ENCODE results near the gene SLC44A4. TPM values are rescaled to one million over a fixed set of nuclear protein-coding genes. Genes with fewer than 3 reads are reported as not detected.
"Not testable (repeated sequence)": the region's sequence is repeated elsewhere in the genome, so short reads cannot be mapped to it uniquely, and the experiment has no call there.

SLC44A4 gene
- total and polyA plus RNA-seq, 4 experiments from 2014 or later = 0.11 TPM; not detected in 3

DNA sequence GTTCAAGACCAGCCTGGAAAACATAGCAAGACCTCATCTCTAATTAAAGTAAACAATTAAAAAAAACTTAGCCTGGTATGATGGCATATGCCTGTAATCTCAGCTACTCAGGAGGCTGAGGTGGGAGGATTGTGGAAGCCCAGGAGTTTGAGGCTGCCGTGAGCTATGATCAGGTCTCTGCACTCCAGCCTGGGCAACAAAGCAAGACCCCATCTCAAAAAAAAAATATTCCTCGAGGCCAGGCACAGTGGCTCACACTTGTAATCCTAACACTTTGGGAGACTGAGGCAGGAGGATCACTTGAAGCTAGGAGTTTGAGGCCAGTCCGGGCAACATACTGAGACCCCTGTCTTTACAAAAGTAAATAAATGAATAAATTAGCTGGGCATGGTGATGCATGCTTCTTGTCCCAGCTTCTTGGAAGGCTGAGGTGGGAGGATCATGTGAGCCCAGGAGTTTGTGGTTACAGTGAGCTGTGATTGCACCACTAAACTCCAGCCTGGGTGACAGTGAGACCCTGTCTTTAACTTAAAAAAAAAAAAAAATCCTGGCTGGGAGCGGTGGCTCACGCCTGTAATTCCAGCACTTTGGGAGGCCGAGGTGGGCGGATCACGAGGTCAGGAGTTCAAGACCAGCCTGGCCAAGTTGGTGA is 39.4 kb upstream of the SLC44A4 start:
- H3K27me3 ChIP-seq (ENCODE audit: insufficient read depth, low read length) = no peaks in the 10 kb centered on the region
- H3K4me1 ChIP-seq (ENCODE audit: insufficient read depth, low read length) = no peaks in the 10 kb centered on the region
- intact Hi-C loops (cut with micrococcal nuclease) = no loop called here
- H3K36me3 ChIP-seq (ENCODE audit: insufficient read depth, low read length) = no peaks in the 10 kb centered on the region
- H3K4me1 Mint-ChIP-seq = peaks cover 0 to 1% (median 0%) of the 10 kb centered on the region in 4 donors
- no peak overlapping the region for H3K4me3 ChIP-seq (ENCODE audit: low read length in 2 of 2)
- no peak overlapping the region for H3K4me3 Mint-ChIP-seq
- ChIA-PET CTCF (ENCODE audit: partially characterized antibody) (no interaction called here), POLR2A (ENCODE audit: partially characterized antibody) (interaction anchor here (1.0 kb wide), 1 partner anchor 179 kb away, joined by 5 read pairs; no protein-coding TSS in a partner anchor)
- H3K27ac Mint-ChIP-seq = no peak overlapping the region
- no peaks in the 10 kb centered on the region for H3K9me3 Mint-ChIP-seq
- H3K27me3 Mint-ChIP-seq = peaks cover 5 to 6% of the 10 kb centered on the region in 2 donors
- H3K36me3 Mint-ChIP-seq = no peaks in the 10 kb centered on the region
- no peak overlapping the region for H3K27ac ChIP-seq (ENCODE audit: low read depth, low read length)
- no peaks in the 10 kb centered on the region for H3K9me3 ChIP-seq (ENCODE audit: control insufficient read depth in 1 of 2, low read length in 2 of 2)
- no peak for DNase-seq

DNA sequence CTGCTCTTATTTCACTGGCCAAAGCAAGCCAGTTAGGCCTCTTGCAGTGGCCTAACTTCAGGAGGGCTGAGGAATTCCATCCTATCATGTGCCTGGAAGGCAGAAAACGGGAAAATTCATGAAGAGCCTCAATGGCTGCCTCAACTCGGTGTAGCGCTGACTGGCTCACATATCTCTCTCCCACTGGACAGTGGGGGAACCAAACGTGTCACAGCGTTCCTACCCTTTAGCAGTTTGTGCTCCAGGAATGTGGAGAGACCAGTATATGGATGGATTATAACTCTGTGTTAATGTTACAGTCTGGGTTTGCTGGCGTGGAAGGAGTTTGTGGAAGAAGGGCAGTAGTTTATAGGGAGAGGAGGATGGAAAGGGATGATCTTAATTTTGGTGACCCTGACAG is 37.0 kb upstream of the SLC44A4 start:
- no peak overlapping the region for H3K4me3 Mint-ChIP-seq
- H3K27ac Mint-ChIP-seq = no peak overlapping the region
- intact Hi-C loops (cut with micrococcal nuclease) = no loop called here
- H3K27me3 ChIP-seq (ENCODE audit: insufficient read depth, low read length) = no peaks in the 10 kb centered on the region
- H3K36me3 ChIP-seq (ENCODE audit: insufficient read depth, low read length) = no peaks in the 10 kb centered on the region
- ChIA-PET CTCF (ENCODE audit: partially characterized antibody) (interaction anchor here (1.1 kb wide), 1 partner anchor 25 kb away, joined by 3 read pairs; no protein-coding TSS in a partner anchor), POLR2A (ENCODE audit: partially characterized antibody) (no interaction called here)
- peaks cover 6 to 10% of the 10 kb centered on the region in 2 donors for H3K27me3 Mint-ChIP-seq
- H3K4me3 ChIP-seq (ENCODE audit: low read length in 2 of 2) = no peak overlapping the region
- no peaks in the 10 kb centered on the region for H3K9me3 ChIP-seq (ENCODE audit: control insufficient read depth in 1 of 2, low read length in 2 of 2)
- H3K27ac ChIP-seq (ENCODE audit: low read depth, low read length) = no peak overlapping the region
- peaks cover 0 to 1% (median 0%) of the 10 kb centered on the region in 4 donors for H3K4me1 Mint-ChIP-seq
- no peaks in the 10 kb centered on the region for H3K36me3 Mint-ChIP-seq
- H3K4me1 ChIP-seq (ENCODE audit: insufficient read depth, low read length) = no peaks in the 10 kb centered on the region
- DNase-seq = no peak
- peaks cover 0 to 2% (median 0%) of the 10 kb centered on the region in 8 donors for H3K9me3 Mint-ChIP-seq

DNA sequence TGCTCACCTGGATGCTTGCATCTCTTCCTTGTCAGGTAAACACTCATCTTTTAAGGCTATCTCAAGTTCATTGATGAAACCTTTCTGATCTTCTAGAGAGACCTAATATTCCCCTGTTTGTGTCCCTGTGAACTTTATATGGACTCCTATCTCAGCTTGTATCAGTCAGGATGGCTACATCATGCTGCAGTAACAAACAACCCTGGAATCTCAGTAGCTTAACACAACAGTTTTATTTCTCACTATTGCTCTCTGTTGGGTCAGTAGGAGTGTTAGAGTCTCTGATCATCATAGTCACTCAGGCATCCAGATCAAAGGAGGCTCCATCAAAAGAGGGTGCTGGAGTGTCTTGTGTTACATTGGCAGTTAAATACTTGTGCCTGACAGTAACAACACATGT is 36.6 kb upstream of the SLC44A4 start:
- CTCF ChIA-PET (ENCODE audit: partially characterized antibody) = interaction anchor here (1.1 kb wide), 1 partner anchor 25 kb away, joined by 3 read pairs; no protein-coding TSS in a partner anchor
- no peak overlapping the region for H3K27ac Mint-ChIP-seq

DNA sequence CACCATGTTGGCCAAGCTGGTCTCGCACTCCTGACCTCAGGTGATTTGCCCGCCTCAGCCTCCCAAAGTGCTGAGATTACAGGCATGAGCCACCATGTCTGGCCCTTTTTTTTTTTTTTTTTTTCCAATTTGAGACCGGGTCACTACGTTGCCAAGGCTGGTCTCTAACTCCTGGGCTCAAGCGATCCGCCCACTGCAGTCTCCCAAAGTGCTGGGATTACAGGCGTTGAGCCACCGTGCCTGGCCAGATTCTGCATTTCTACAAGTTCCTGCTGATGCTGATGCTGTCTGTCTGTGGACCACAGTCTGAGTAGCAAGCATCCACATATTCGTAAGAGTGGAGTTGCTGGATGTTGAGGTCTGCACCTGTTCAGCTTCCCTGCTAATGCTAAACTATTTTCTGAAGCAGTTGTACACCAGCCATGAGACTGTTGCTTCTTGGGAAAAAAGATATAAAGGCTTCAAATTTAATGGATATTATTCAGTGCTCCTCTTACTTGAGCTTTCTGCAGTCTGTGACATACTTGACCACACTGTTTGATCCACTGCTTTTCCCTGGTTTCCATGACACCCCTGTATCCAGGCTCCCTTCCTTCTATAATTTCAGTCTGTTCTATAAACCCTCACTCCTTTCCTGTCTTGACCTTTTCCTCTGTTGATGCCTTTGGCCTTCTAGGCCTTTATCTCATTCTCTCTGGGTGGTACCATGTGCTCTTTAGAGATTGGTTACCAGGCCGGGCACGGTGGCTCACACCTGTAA is 33.2 kb upstream of the SLC44A4 start:
- Mint-ChIP-seq H3K9me3 (peaks cover 0 to 2% (median 0%) of the 10 kb centered on the region in 8 donors), H3K27ac (no peak overlapping the region), H3K36me3 (no peaks in the 10 kb centered on the region), H3K27me3 (peaks cover 6 to 14% of the 10 kb centered on the region in 2 donors), H3K4me1 (peaks cover 0 to 1% (median 0%) of the 10 kb centered on the region in 4 donors), H3K4me3 (no peak overlapping the region)
- no peak for DNase-seq
- H3K36me3 ChIP-seq (ENCODE audit: insufficient read depth, low read length) = no peaks in the 10 kb centered on the region
- H3K27ac ChIP-seq (ENCODE audit: low read depth, low read length) = no peak overlapping the region
- ChIA-PET CTCF (ENCODE audit: partially characterized antibody) (no interaction called here), POLR2A (ENCODE audit: partially characterized antibody) (no interaction called here)
- H3K9me3 ChIP-seq (ENCODE audit: control insufficient read depth in 1 of 2, low read length in 2 of 2) = no peaks in the 10 kb centered on the region
- intact Hi-C loops (cut with micrococcal nuclease) = no loop called here
- H3K4me1 ChIP-seq (ENCODE audit: insufficient read depth, low read length) = no peaks in the 10 kb centered on the region
- no peaks in the 10 kb centered on the region for H3K27me3 ChIP-seq (ENCODE audit: insufficient read depth, low read length)
- no peak overlapping the region for H3K4me3 ChIP-seq (ENCODE audit: low read length in 2 of 2)

More for the DNA sequence above, 36.6 kb upstream of the SLC44A4 start:
- no peaks in the 10 kb centered on the region for H3K36me3 Mint-ChIP-seq
- Histone ChIP-seq H3K27ac (ENCODE audit: low read depth, low read length) (no peak overlapping the region), H3K9me3 (ENCODE audit: control insufficient read depth in 1 of 2, low read length in 2 of 2) (no peaks in the 10 kb centered on the region), H3K36me3 (ENCODE audit: insufficient read depth, low read length) (no peaks in the 10 kb centered on the region), H3K4me1 (ENCODE audit: insufficient read depth, low read length) (no peaks in the 10 kb centered on the region), H3K4me3 (ENCODE audit: low read length in 2 of 2) (no peak overlapping the region), H3K27me3 (ENCODE audit: insufficient read depth, low read length) (no peaks in the 10 kb centered on the region)
- H3K9me3 Mint-ChIP-seq = peaks cover 0 to 2% (median 0%) of the 10 kb centered on the region in 8 donors
- POLR2A ChIA-PET (ENCODE audit: partially characterized antibody) = no interaction called here
- no peak overlapping the region for H3K4me3 Mint-ChIP-seq
- intact Hi-C loops (cut with micrococcal nuclease) = no loop called here
- no peak for DNase-seq
- H3K27me3 Mint-ChIP-seq = peaks cover 6 to 10% of the 10 kb centered on the region in 2 donors
- H3K4me1 Mint-ChIP-seq = peaks cover 0 to 1% (median 0%) of the 10 kb centered on the region in 4 donors

DNA sequence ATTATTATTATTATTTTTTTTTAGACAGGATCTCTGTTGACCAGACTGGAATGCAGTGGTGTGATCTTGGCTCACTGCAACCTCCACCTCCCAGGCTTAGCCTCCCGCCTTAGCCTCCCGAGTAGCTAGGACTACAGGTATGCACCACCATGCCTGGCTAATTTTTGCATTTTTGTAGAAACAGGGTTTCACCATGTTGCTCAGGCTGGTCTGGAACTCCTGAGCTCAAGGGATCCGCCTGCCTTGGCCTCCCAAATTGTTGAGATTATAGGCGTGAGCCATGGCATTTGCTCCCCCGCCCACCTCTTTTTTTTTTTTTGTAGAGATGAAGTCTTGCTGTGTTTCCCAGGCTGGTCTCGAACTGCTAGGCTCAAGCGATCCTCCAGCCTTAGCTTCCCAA is 30.5 kb upstream of the SLC44A4 start:
- POLR2A ChIA-PET (ENCODE audit: partially characterized antibody); H3K36me3 ChIP-seq (ENCODE audit: insufficient read depth, low read length); H3K4me1 Mint-ChIP-seq; H3K27ac Mint-ChIP-seq; CTCF ChIA-PET (ENCODE audit: partially characterized antibody); intact Hi-C loops (cut with micrococcal nuclease); H3K4me3 ChIP-seq (ENCODE audit: low read length in 2 of 2); H3K27ac ChIP-seq (ENCODE audit: low read depth, low read length); H3K9me3 Mint-ChIP-seq; DNase-seq; H3K36me3 Mint-ChIP-seq; H3K4me3 Mint-ChIP-seq; H3K9me3 ChIP-seq (ENCODE audit: control insufficient read depth in 1 of 2, low read length in 2 of 2); H3K4me1 ChIP-seq (ENCODE audit: insufficient read depth, low read length); H3K27me3 ChIP-seq (ENCODE audit: insufficient read depth, low read length): not testable (repeated sequence)
- peaks cover 0 to 11% of the 10 kb centered on the region in 2 donors for H3K27me3 Mint-ChIP-seq

DNA sequence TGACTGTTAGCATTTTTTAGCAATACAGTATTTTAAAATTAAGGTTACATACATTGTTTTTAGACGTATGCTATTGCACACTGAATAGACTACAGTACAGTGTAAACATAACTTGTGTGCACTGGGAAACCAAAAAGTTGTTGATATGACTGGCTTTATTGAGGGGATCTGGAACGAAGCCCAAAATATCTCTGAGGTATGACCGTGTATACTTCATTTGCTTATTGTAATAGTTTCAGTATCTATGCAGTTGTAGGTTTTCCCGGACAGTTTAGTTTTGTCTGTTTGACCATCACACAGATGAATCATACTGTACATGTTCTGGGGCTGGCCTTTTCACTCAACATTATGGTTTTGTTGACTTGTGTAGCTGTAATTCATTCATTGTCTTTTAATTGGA is 30.0 kb upstream of the SLC44A4 start:
- no peak overlapping the region for H3K4me3 ChIP-seq (ENCODE audit: low read length in 2 of 2)
- no peak overlapping the region for H3K4me3 Mint-ChIP-seq
- intact Hi-C loops (cut with micrococcal nuclease) = no loop called here
- POLR2A ChIA-PET (ENCODE audit: partially characterized antibody) = interaction anchor here (1.0 kb wide), 1 partner anchor 10 kb away, joined by 3 read pairs; no protein-coding TSS in a partner anchor
- H3K27ac ChIP-seq (ENCODE audit: low read depth, low read length) = no peak overlapping the region
- peaks cover 0 to 2% (median 0%) of the 10 kb centered on the region in 8 donors for H3K9me3 Mint-ChIP-seq
- no peaks in the 10 kb centered on the region for H3K4me1 Mint-ChIP-seq
- H3K36me3 ChIP-seq (ENCODE audit: insufficient read depth, low read length) = no peaks in the 10 kb centered on the region
- H3K27me3 ChIP-seq (ENCODE audit: insufficient read depth, low read length) = no peaks in the 10 kb centered on the region
- H3K4me1 ChIP-seq (ENCODE audit: insufficient read depth, low read length) = no peaks in the 10 kb centered on the region
- DNase-seq = no peak
- CTCF ChIA-PET (ENCODE audit: partially characterized antibody) = no interaction called here
- H3K36me3 Mint-ChIP-seq = no peaks in the 10 kb centered on the region
- H3K9me3 ChIP-seq (ENCODE audit: control insufficient read depth in 1 of 2, low read length in 2 of 2) = no peaks in the 10 kb centered on the region
- H3K27ac Mint-ChIP-seq = no peak overlapping the region
- peaks cover 0 to 11% of the 10 kb centered on the region in 2 donors for H3K27me3 Mint-ChIP-seq

DNA sequence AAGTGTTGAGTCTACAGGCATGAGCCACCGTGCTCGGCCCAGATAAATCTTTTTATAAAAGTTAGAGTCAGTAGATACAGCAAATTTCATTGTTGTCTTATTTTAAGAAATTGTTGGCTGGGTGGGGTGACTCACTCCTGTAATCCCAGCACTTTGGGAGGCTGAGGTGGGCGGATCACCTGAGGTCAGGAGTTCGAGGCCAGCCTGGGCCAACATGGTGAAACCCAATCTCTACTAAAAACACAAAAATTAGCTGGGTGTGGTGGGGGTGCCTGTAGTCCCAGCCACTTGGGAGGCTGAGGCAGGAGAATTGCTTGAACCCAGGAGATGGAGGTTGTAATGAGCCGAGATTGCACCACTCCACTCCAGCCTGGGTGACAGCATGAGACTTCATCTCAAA is 29.5 kb upstream of the SLC44A4 start:
- H3K36me3 ChIP-seq (ENCODE audit: insufficient read depth, low read length); H3K4me3 ChIP-seq (ENCODE audit: low read length in 2 of 2); H3K27ac Mint-ChIP-seq; H3K9me3 Mint-ChIP-seq; H3K36me3 Mint-ChIP-seq; H3K4me1 ChIP-seq (ENCODE audit: insufficient read depth, low read length); H3K9me3 ChIP-seq (ENCODE audit: control insufficient read depth in 1 of 2, low read length in 2 of 2); H3K27ac ChIP-seq (ENCODE audit: low read depth, low read length); intact Hi-C loops (cut with micrococcal nuclease); H3K4me3 Mint-ChIP-seq; DNase-seq; CTCF ChIA-PET (ENCODE audit: partially characterized antibody); H3K4me1 Mint-ChIP-seq; H3K27me3 ChIP-seq (ENCODE audit: insufficient read depth, low read length): not testable (repeated sequence)
- peaks cover 0 to 11% of the 10 kb centered on the region in 2 donors for H3K27me3 Mint-ChIP-seq
- POLR2A ChIA-PET (ENCODE audit: partially characterized antibody) = interaction anchor here (1.0 kb wide), 1 partner anchor 10 kb away, joined by 3 read pairs; no protein-coding TSS in a partner anchor
